ENCODE results near the gene SLC25A22.

The SLC25A22 gene

DNA sequence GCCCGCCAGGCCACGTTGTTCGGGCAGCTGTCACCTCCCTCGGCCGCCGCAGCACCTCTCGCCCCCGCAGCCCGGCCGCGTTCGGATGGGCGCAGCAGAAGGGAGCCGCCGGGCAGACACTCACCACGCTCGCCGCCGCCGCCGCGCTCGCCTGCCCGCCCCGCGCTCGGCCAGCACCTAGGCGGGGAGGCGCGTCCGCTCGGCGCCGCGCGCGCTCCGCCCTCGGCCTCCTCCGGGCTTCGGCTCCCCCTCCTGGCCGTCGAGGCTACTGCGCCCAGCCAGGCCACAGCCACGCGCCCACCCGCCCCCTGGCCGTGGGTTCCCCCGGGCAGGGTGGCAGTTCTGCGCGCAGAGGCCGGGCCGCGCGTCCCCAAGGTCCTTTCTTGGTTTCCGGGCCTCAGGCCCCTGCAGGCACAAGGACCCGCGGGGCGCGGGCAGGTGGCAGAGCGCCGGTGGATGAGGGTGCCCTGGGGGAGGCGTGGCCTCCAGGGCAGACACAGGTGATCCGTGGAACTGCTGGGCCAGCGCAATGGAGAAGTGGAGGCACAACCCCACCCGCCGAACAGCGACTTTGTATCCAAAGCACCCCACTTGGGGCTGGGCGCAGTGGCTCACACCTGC lies at the start of gene SLC25A22:
Gene SLC25A22 (minus strand): TSS at position 189 of the 621 bp plus-strand sequence. CDS start 3,275 bp downstream, outside the sequence.
- peak; percentile 77 for DNase-seq

GRCh38 chr11:847876-848275 lies 49.8 kb upstream of the SLC25A22 start:
- DNase-seq = no peak

DNA sequence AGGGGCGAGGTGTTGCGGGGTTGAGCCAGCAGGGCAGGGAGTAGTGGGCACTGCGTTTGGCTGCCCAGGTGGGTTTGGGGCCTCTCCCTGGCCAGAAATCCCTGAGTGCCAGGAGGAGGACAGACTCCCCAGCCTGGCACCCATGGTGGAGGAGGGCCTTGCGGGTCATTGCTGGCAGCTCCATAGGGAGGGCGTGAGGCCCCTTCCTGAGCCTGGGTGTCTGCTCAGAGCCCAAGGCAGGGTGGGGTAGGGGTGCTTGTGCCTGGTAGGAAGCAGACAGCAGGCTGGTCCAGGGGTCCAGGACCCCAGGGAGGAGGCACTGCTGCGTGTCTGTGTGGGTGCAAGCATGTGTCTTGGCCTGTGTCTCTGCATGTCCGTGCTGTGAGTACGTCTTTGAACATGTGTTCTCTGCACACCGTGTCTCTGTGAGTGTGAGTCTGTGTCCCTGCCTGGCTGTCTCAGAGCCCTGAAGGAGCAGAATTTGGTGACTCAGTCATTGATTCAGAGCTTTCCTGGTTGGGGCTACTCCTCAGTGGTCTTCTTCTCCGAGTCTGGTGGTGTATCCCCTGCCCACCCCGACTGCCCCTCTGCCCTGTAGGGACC lies 48.5 kb upstream of the SLC25A22 start:
- DNase-seq = no peak

DNA sequence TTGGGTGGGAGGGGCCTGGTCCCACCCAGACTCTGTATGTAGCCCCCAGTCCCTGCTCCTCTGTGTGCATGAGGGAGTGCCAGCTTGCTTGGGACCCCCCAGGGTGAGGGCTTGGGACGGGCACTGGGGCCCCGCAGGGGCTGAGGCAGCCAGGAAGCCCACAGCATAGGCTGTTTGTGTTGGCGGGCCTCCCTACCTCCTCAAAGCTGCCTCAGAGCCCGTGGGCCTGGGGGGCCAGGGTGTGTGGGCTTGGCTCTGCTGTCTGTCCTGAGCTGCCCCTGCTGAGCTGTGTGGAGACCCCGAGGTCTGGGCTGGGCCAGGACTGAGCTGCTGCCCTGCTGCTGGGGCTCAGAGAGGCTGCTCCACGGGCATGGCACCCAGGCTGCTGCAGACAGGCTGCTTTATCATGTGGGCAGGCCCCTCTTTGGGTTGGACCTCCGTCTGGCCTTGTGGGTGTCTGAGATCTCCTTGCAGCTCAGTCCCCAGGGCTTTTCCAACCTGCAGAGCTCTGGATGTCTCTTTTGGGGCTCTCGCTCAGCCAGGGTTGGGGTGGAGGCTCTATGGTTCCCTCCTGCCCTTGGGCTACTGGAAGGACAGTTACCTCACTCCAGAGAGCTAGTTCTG lies 47.9 kb upstream of the SLC25A22 start:
- DNase-seq = no peak

- no peak for DNase-seq
These were observed 46.9 kb upstream of the SLC25A22 start for GRCh38 chr11:844693-845644.

DNA sequence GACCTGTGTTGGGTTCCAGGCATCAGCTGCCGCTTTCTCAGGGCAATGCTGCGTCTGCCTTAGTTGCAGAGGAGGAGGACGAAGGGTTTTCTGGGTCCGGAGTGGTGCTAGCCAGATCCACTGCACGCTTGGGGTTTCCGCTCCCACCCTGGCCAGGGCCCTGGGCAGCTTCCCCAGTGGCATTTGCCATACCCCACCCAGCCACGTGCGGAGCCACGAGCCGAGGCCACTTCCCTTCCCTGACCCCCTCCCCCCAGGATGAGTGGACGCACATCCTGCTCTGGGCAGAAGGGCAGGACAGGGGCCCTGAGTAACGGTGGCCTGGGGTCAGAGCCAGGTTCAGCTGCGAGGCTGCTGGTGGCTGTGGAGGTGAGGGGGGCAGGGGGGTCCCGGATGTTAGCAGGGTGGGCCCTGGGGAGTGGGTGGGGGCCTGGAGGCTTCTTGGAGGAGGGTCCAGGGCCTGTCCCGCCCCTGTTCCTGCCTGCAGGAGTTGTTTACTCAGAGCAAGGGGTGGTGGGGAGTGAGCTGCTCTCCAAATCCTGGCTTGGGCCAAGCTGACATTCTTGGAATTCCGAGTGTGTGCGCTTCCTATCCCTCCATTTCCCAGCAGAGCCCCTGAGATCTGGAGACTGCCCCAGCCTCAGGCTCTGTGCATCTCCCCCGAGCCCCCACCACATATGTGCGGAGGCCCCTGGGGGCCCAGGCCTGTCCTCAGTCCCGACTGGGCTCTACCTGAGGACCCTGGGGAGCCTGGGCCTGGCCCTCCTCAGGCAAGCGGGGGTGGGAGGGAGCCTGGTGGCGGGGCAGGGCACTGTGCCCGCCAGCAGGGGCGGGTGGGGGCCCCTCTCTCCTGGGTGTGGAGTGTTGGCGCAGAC lies 46.0 kb upstream of the SLC25A22 start:
- no peak for DNase-seq

DNA sequence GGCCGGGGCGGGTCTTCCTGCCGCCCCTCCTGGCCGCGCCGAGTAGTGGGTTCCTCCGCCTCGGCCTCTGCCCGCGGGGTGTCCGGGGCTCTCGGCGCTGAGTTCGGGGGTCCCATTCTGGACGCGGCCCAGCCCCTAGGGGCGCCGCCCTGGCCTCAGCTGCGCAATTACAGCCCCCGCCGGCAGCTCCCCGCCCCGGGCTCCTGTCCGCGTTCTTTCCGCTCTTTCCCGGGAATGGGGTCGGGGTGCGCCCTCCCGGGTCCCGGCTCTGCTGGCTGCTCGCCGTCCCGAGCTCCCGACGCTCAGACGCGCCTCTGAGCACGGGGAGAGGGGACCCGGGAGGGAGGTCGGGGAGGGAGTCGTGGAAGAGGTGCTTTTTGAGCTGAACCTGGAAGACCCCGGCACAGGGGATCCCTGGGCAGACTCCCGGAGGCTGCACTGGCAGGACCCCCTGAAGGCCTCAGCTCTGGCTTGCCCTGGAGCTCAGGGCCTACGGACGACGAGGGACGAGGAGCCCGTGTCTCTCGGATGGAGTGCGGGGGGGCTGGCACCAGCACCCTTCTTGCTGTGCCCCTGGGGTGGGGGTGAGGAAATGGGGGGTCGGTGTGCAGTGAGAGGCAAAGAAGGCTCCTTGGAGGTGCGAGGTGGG lies 45.1 kb upstream of the SLC25A22 start:
- DNase-seq = no peak

GRCh38 chr11:842370-843002 lies 44.4 kb upstream of the SLC25A22 start, which contains the start of the genes POLR2L and TSPAN4:
POLR2L (minus strand) TSS chr11:842529; CDS start chr11:842508, 21 bp downstream.
TSPAN4 (plus strand) TSS chr11:842852; CDS start chr11:850305, 7,453 bp downstream.
- DNase-seq = peak; percentile 82

GRCh38 chr11:841981-842369 lies 43.9 kb upstream of the SLC25A22 start:
- DNase-seq = no peak

DNA sequence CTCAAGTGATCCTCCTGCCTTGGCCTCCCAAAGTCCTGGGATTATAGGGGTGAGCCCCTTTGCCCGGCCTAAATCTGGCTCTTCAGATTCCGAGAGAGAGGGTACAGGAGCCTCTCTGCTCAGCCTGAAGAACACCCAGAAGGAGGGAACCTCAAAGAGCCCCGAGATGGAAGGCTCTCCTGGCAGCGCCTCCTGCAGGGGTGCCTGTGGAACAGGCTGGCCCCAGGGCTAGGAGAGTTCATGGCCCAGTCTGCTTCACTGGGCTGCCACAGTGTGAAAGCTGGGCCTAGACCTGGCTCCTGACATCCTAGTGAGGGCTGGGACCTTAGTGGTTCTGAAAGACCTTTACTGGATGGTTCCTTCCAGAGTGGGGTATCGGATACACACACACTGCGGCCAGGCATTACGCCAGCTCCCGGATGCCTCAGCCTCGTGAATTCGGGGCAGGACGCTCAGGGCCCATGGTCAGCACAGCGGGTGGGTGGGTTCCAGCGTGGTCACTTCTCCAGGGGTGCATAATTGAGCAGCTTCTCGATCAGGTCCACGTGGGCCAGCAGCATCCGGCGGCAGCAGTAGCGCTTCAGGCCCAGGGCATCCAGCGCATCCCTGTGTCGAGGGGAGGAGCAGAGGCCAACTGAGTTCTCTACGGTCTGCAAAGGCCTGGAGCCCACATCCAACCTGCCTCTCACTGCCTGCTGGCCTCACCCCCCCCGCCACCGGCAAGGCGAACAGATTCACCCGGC lies 42.0 kb upstream of the SLC25A22 start:
- no peak for DNase-seq

- no peak for DNase-seq
These were observed 41.2 kb upstream of the SLC25A22 start for GRCh38 chr11:839280-839623.

GRCh38 chr11:838441-839279 lies 40.6 kb upstream of the SLC25A22 start:
- no peak for DNase-seq

DNA sequence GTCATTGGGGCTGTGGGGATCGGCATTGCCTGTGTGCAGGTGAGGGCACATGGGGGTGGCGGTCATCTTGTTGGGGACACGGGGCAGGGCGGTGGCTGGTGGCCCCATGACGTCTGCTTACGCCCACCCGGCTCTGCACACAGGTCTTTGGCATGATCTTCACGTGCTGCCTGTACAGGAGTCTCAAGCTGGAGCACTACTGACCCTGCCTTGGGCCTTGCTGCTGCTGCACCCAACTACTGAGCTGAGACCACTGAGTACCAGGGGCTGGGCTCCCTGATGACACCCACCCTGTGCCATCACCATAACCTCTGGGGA lies 39.9 kb upstream of the SLC25A22 start:
- DNase-seq = no peak

- no peak for DNase-seq
These were observed 39.3 kb upstream of the SLC25A22 start for GRCh38 chr11:837189-837989.

DNA sequence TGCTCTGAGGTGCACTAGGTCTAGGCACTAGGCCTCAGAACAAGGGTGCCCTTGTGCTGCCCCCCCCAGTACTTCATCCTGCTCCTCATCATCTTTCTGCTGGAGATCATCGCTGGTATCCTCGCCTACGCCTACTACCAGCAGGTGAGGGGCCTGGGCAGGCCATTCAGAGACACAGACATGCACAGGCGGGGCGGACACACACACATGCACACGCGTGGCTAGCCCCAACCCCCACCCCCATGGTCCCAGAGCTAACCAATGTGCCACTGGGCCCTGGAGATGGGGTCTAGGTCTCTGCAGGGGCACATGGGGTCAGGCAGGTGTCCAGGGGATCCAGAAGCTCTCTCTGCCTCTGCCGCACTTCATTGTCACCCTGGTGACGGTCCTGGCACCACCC lies 38.6 kb upstream of the SLC25A22 start:
- DNase-seq = no peak

DNA sequence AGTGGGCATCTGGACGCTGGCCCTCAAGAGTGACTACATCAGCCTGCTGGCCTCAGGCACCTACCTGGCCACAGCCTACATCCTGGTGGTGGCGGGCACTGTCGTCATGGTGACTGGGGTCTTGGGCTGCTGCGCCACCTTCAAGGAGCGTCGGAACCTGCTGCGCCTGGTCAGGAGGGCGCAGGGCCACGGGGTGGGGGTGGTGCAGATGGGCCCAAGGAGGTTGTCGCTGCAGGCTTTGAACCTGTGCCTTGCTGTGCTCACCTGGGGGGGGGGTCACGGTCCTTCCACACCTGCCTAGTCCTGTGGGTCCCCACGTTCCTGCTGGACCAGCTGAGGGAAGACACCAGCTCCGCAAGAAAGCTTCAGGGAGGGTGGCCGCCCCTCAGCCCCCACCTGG lies 38.2 kb upstream of the SLC25A22 start:
- DNase-seq = no peak

- DNase-seq = no peak
These were observed 36.6 kb upstream of the SLC25A22 start for GRCh38 chr11:834371-835316.

Measured in NCI-H1436 (cell line).